CD14-positive monocyte (primary cell): Measurements from ENCODE around the gene TMEM164. TPM values are rescaled to one million over a fixed set of nuclear protein-coding genes. Genes with fewer than 3 reads are reported as not detected.

Source experiments
- DNase-seq, 3 donors: peaks; one replicate each; pipeline ENCODE4 v3.0.0-alpha.2; 2011 to 2022
- H2AFZ ChIP-seq: 2 replicates; pipeline ENCODE4 v1.6.0; 2012; ENCODE audit warnings: mild to moderate bottlenecking, low read depth, low read length, inconsistent platforms; ENCODE audit not compliant: insufficient read depth, poor library complexity, severe bottlenecking
- H3K27ac ChIP-seq, 2 donors: 1 replicate in 1 of 2; 2 replicates in 1 of 2; pipeline ENCODE4 v1.5.1; 2012 to 2013; ENCODE audit warnings: low read length in 2 of 2, control low read depth in 1 of 2, inconsistent platforms in 1 of 2, low read depth in 1 of 2, mild to moderate bottlenecking in 1 of 2
- H3K27me3 ChIP-seq, 2 donors: one replicate each; pipeline versions ENCODE4 v1.6.0 to v1.6.1; 2011 to 2013; ENCODE audit warnings: low read length in 2 of 2; ENCODE audit not compliant: control insufficient read depth in 2 of 2, insufficient read depth in 2 of 2
- H3K36me3 ChIP-seq, 2 donors: replicated peaks in 1 of 2; 1 replicate in 1 of 2; 2 replicates in 1 of 2; pipeline versions ENCODE4 v1.5.1 to v1.6.1; 2012 to 2013; ENCODE audit warnings: low read length in 2 of 2, control low read depth in 1 of 2, inconsistent platforms in 1 of 2, mild to moderate bottlenecking in 1 of 2; ENCODE audit not compliant: insufficient read depth in 2 of 2, control insufficient read depth in 1 of 2
- H3K4me1 ChIP-seq, 2 donors: 1 replicate in 1 of 2; 2 replicates in 1 of 2; pipeline versions ENCODE4 v1.5.1 to v1.6.1; 2012 to 2013; ENCODE audit warnings: low read length in 2 of 2, control low read depth in 1 of 2, inconsistent platforms in 1 of 2, mild to moderate bottlenecking in 1 of 2, moderate library complexity in 1 of 2; ENCODE audit not compliant: insufficient read depth in 2 of 2, control insufficient read depth in 1 of 2
- H3K4me2 ChIP-seq: replicated peaks from 2 replicates; pipeline ENCODE3; 2012; ENCODE audit warnings: low read length, moderate library complexity, mild to moderate bottlenecking; ENCODE audit not compliant: poor library complexity, severe bottlenecking; ENCODE audit errors: extremely low read depth
- H3K4me3 ChIP-seq, 3 experiments: fragments of 200-600 bp in 1 of 3; sonication (generic) in 1 of 3; replicated peaks in 1 of 3; 1 replicate in 2 of 3; 2 replicates in 1 of 3; pipeline ENCODE4 v1.5.1; 2011 to 2013; ENCODE audit warnings: low read length in 3 of 3, mild to moderate bottlenecking in 3 of 3, control low read depth in 2 of 3, low read depth in 2 of 3, inconsistent platforms in 1 of 3, moderate library complexity in 1 of 3
- H3K79me2 ChIP-seq: 2 replicates; pipeline ENCODE4 v1.6.0; 2012; ENCODE audit warnings: mild to moderate bottlenecking, control low read depth, inconsistent platforms, low read length, moderate library complexity; ENCODE audit not compliant: insufficient read depth
- H3K9ac ChIP-seq: 2 replicates; pipeline ENCODE4 v1.6.0; 2017; ENCODE audit warnings: low read length, mild to moderate bottlenecking; ENCODE audit not compliant: insufficient read depth, poor library complexity, severe bottlenecking
- H3K9me3 ChIP-seq, 2 donors: replicated peaks in 1 of 2; 1 replicate in 1 of 2; 2 replicates in 1 of 2; pipeline versions ENCODE4 v1.5.1 to v1.6.1; 2012 to 2013; ENCODE audit warnings: low read length in 2 of 2, control low read depth in 1 of 2; ENCODE audit not compliant: control insufficient read depth in 1 of 2, insufficient read depth in 1 of 2
- H4K20me1 ChIP-seq: 2 replicates; pipeline ENCODE4 v1.6.0; 2012; ENCODE audit warnings: mild to moderate bottlenecking, low read length, control low read depth, moderate library complexity; ENCODE audit not compliant: insufficient read depth
- H3K27ac Mint-ChIP-seq, 7 donors: one replicate each; pipeline ENCODE4 v1.8.0; 2020; ENCODE audit warnings: mild to moderate bottlenecking in 7 of 7, mixed read lengths in 7 of 7, moderate library complexity in 6 of 7, inconsistent platforms in 2 of 7
- H3K27me3 Mint-ChIP-seq, 3 donors: one replicate each; pipeline ENCODE4 v1.8.0; 2021 to 2022; ENCODE audit warnings: low read depth in 3 of 3, mild to moderate bottlenecking in 3 of 3, mixed read lengths in 3 of 3, moderate library complexity in 3 of 3, inconsistent platforms in 1 of 3
- H3K36me3 Mint-ChIP-seq, 2 donors: one replicate each; pipeline ENCODE4 v1.8.0; 2020; ENCODE audit warnings: mixed read lengths in 2 of 2, inconsistent platforms in 1 of 2, mild to moderate bottlenecking in 1 of 2
- H3K4me1 Mint-ChIP-seq: one replicate; pipeline ENCODE4 v1.8.0; 2020; ENCODE audit warnings: mild to moderate bottlenecking, mixed read lengths
- H3K4me3 Mint-ChIP-seq, 2 donors: one replicate each; pipeline ENCODE4 v1.8.0; 2020; ENCODE audit warnings: mild to moderate bottlenecking in 2 of 2, mixed read lengths in 2 of 2, moderate library complexity in 1 of 2
- H3K9me3 Mint-ChIP-seq, 7 donors: one replicate each; pipeline ENCODE4 v1.8.0; 2020 to 2022; ENCODE audit warnings: mixed read lengths in 7 of 7, mild to moderate bottlenecking in 6 of 7, moderate library complexity in 6 of 7, inconsistent platforms in 2 of 7
- WGBS: methylation state at CpG from one replicate; pipeline ENCODE4 v1.1.5; 2013; ENCODE audit warnings: missing lambda C conversion rate; ENCODE audit not compliant: insufficient coverage; 5-methylcytosine and 5-hydroxymethylcytosine counted together
- intact Hi-C, 2 donors: fragments of 100-400 bp; cut with micrococcal nuclease; formaldehyde crosslinking; loops; one replicate each; pipeline versions ENCODE4 v1.15.0 to v1.15.1; 2023
- polyA plus RNA-seq, 3 donors: library from polyadenylated mRNA; depleted of rRNA in 1 of 3; unstranded in 2 of 3; stranded (reverse) in 1 of 3; fragments of 300-500 nt in 2 of 3; fragments of >200 nt in 1 of 3; fragmentation: Illumina TruSeq in 2 of 3; gene quantifications; 1 replicate in 2 of 3; 2 replicates in 1 of 3; pipeline ENCODE4 v1.2.3, GENCODE V29; 2012 to 2021
- TF ChIP-seq, protein P1 (sequence below): fragments of 200-600 bp; IDR thresholded peaks from one replicate; pipeline ENCODE4 v1.8.0; 2022; ENCODE audit warnings: antibody characterized with exemption, mild to moderate bottlenecking

TMEM164 gene
- polyA plus RNA-seq, 3 donors, result 5.3 to 39.5 (median 7.3) TPM

DNA sequence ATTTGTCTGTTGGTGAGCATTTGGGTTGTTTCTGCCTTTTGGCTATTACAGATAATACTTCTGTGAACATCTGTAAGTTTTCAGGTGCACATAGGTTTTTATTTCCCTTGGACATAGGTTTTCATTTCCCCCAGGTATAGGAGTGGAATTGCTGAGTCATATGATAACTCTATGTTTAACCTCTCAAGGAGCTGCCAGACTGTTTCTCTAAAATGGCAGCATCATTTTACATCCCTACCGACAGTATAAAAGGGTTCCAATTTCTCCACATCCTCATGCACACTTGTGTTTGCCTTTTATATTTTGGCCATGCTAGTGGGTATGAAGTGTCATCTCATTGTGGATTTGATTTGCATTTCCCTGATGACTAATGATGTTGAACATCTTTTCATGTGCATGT lies 53.5 kb downstream of the TMEM164 start:
- peaks cover 53% of the 10 kb centered on the region for H3K79me2 ChIP-seq
- H3K4me2 ChIP-seq, result no peak overlapping the region
- peaks cover 7% of the 10 kb centered on the region for H4K20me1 ChIP-seq
- no peak overlapping the region for H3K9ac ChIP-seq
- Mint-ChIP-seq H3K36me3 (peaks cover 17% of the 10 kb centered on the region in 2 donors), H3K9me3 (peaks cover 0 to 3% (median 0%) of the 10 kb centered on the region in 7 donors), H3K27me3 (peaks cover 0 to 6% (median 0%) of the 10 kb centered on the region in 3 donors), H3K4me1 (peaks cover 36% of the 10 kb centered on the region), H3K27ac (no peak overlapping the region), H3K4me3 (no peak overlapping the region)
- no peaks in the 10 kb centered on the region for H3K27me3 ChIP-seq
- peaks cover 9 to 20% of the 10 kb centered on the region in 2 donors for H3K36me3 ChIP-seq
- WGBS, result no CpG with 5 or more reads among the region's 1 CpG
- H3K4me1 ChIP-seq, result peaks cover 11 to 14% of the 10 kb centered on the region in 2 donors
- no peak for DNase-seq
- TF ChIP-seq, protein P1, sequence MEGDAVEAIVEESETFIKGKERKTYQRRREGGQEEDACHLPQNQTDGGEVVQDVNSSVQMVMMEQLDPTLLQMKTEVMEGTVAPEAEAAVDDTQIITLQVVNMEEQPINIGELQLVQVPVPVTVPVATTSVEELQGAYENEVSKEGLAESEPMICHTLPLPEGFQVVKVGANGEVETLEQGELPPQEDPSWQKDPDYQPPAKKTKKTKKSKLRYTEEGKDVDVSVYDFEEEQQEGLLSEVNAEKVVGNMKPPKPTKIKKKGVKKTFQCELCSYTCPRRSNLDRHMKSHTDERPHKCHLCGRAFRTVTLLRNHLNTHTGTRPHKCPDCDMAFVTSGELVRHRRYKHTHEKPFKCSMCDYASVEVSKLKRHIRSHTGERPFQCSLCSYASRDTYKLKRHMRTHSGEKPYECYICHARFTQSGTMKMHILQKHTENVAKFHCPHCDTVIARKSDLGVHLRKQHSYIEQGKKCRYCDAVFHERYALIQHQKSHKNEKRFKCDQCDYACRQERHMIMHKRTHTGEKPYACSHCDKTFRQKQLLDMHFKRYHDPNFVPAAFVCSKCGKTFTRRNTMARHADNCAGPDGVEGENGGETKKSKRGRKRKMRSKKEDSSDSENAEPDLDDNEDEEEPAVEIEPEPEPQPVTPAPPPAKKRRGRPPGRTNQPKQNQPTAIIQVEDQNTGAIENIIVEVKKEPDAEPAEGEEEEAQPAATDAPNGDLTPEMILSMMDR, result no peak
- H3K9me3 ChIP-seq, result no peaks in the 10 kb centered on the region
- H3K4me3 ChIP-seq, result no peak overlapping the region
- intact Hi-C loops, result no loop called here
- H2AFZ ChIP-seq, result no peak overlapping the region
- no peak overlapping the region for H3K27ac ChIP-seq

DNA sequence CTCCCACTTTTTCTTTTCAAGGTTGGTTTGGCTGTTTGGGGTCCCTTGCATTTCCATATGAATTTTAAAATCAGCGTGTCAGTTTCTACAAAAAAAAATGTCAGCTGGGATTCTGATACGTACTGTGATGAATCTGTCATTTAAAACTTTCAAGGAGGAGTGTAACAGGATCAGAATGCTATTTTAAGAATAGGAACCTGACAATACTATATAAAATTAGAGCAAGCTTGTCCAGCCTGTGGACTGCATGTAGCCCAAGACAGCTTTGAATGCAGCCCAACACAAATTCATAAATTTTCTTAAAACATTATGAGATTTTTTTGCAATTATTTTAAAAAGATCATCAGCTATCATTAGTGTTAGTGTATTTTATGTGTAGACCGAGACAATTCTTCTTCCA lies 56.5 kb downstream of the TMEM164 start:
- no peak overlapping the region for H3K9ac ChIP-seq
- no peak for DNase-seq
- peaks cover 9 to 14% of the 10 kb centered on the region in 2 donors for H3K36me3 Mint-ChIP-seq
- H3K27me3 ChIP-seq, result no peaks in the 10 kb centered on the region
- H3K9me3 ChIP-seq, result no peaks in the 10 kb centered on the region
- peaks cover 51% of the 10 kb centered on the region for H3K4me1 Mint-ChIP-seq
- H3K4me3 Mint-ChIP-seq, result no peak overlapping the region
- H2AFZ ChIP-seq, result no peak overlapping the region
- TF ChIP-seq, protein P1, result no peak
- no peak overlapping the region for H3K27ac ChIP-seq
- H3K9me3 Mint-ChIP-seq, result peaks cover 0 to 3% (median 0%) of the 10 kb centered on the region in 7 donors
- peaks cover 14 to 24% of the 10 kb centered on the region in 2 donors for H3K4me1 ChIP-seq
- no peak overlapping the region for H3K4me2 ChIP-seq
- H3K4me3 ChIP-seq, result no peak overlapping the region
- H3K79me2 ChIP-seq, result peaks cover 77% of the 10 kb centered on the region
- peaks cover 0 to 6% (median 0%) of the 10 kb centered on the region in 3 donors for H3K27me3 Mint-ChIP-seq
- WGBS, result 100% methylated on average over 1 of the region's 3 CpGs
- intact Hi-C loops, result no loop called here
- peaks cover under 1 to 6% of the 10 kb centered on the region in 2 donors for H3K36me3 ChIP-seq
- peaks cover 7% of the 10 kb centered on the region for H4K20me1 ChIP-seq
- no peak overlapping the region for H3K27ac Mint-ChIP-seq
